GM13976 (cell line): Measurements from ENCODE around the gene CCDC91.

Source experiments
- DNase-seq: peaks from one replicate; pipeline ENCODE4 v3.0.0; 2012; ENCODE audit warnings: low spot score
- in situ Hi-C: fragments of 300-500 bp; cut with MboI; formaldehyde crosslinking; loops from one replicate; pipeline ENCODE4 v1.12.0; 2022; ENCODE audit warnings: low sequenced_read_pairs, mixed read lengths, inconsistent platforms; ENCODE audit not compliant: unreplicated experiment
- TF ChIP-seq, protein P1 (sequence below): IDR thresholded peaks from 2 replicates; pipeline ENCODE4 v1.5.1; 2012; ENCODE audit warnings: borderline replicate concordance, mild to moderate bottlenecking; ENCODE audit not compliant: insufficient read depth; ENCODE audit errors: extremely low read depth, missing control alignments, control extremely low read depth

The CCDC91 gene

GRCh38 chr12:28242496-28243309, 52.4 kb downstream of the CCDC91 start:
- TF ChIP-seq, protein P1, sequence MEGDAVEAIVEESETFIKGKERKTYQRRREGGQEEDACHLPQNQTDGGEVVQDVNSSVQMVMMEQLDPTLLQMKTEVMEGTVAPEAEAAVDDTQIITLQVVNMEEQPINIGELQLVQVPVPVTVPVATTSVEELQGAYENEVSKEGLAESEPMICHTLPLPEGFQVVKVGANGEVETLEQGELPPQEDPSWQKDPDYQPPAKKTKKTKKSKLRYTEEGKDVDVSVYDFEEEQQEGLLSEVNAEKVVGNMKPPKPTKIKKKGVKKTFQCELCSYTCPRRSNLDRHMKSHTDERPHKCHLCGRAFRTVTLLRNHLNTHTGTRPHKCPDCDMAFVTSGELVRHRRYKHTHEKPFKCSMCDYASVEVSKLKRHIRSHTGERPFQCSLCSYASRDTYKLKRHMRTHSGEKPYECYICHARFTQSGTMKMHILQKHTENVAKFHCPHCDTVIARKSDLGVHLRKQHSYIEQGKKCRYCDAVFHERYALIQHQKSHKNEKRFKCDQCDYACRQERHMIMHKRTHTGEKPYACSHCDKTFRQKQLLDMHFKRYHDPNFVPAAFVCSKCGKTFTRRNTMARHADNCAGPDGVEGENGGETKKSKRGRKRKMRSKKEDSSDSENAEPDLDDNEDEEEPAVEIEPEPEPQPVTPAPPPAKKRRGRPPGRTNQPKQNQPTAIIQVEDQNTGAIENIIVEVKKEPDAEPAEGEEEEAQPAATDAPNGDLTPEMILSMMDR: no peak
- in situ Hi-C loops: no loop called here
- DNase-seq: no peak

- in situ Hi-C loops: no loop called here
- no peak for DNase-seq
- TF ChIP-seq, protein P1: no peak
Observed at GRCh38 chr12:28243310-28243633, 53.0 kb downstream of the CCDC91 start.

DNA sequence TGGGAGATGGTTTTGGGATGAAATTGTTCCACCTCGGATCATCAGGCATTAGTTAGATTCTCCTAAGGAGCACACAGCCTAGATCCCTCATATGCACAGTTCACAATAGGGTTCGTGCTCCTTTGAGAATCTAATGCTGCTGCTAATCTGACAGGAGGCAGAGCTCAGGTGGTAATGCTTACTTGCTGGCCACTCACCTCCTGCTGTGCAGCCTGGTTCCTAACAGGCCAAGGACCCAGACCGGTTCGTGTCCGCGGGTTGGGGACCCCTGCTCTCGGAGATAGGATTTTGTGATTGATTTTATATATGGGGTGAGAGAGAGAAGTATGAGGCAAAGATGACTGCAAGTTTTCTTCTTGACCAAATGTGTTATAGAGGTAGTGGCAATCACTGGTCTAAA, 57.5 kb downstream of the CCDC91 start:
- TF ChIP-seq, protein P1: no peak
- DNase-seq: no peak
- in situ Hi-C loops: no loop called here

- TF ChIP-seq, protein P1: no peak
- in situ Hi-C loops: no loop called here
Observed at GRCh38 chr12:28248555-28249145, 58.4 kb downstream of the CCDC91 start.

DNA sequence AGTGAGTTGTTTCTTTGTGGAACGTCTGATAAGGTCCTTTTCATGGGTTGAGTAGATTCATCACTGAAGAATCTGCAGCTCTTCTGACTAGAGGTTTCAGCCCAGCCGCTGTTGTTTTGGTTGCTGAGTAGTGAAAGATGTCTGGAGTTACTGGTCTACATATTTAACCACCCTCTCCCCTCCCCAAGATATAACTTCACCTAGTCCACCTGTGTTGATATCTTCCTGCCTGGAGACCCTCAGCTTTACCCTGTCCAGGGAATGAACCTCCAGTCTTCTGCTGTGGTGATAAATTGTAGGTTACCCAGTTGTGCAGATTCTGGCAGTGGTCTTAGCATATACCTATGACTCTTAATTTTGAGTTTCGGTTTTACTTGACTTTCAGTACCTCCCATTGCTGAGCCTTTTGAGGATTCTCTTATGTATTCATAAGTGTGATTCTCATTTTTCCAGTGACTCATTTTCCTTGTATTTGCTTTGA, 62.9 kb downstream of the CCDC91 start:
- DNase-seq: peak; percentile 20
- TF ChIP-seq, protein P1: no peak
- in situ Hi-C loops: no loop called here

More at GRCh38 chr12:28248555-28249145, 58.4 kb downstream of the CCDC91 start:
- peak; percentile 11 for DNase-seq

- DNase-seq: no peak
- in situ Hi-C loops: no loop called here
- TF ChIP-seq, protein P1: no peak
Observed at GRCh38 chr12:28257411-28257810, 67.2 kb downstream of the CCDC91 start.

DNA sequence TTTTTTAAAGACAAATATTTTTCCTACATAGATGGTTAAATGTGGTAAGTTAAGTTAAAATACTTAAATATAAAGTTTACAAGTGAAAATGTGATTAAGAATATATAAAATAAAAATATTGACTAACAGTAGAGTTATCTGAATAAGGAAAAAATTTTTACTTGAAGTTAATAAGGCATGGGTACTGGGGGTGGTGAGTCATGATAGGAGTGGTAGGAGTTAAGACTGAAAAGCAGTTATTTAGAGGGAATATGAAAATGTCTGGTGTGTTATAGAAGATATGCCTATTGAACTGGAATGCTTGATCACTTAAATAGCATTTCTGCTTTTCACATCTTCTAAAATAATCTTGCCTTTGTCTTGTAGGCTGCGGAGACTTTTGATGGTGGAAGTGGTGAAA, 68.7 kb downstream of the CCDC91 start:
- no peak for DNase-seq
- in situ Hi-C loops: no loop called here
- TF ChIP-seq, protein P1: no peak
